ENCODE data around the gene RACGAP1. TPM values are rescaled to one million over a fixed set of nuclear protein-coding genes. Genes with fewer than 3 reads are reported as not detected.

Gene RACGAP1
- polyA plus RNA-seq, 4 donors, result 3.5 to 25.9 (median 14.4) TPM

DNA sequence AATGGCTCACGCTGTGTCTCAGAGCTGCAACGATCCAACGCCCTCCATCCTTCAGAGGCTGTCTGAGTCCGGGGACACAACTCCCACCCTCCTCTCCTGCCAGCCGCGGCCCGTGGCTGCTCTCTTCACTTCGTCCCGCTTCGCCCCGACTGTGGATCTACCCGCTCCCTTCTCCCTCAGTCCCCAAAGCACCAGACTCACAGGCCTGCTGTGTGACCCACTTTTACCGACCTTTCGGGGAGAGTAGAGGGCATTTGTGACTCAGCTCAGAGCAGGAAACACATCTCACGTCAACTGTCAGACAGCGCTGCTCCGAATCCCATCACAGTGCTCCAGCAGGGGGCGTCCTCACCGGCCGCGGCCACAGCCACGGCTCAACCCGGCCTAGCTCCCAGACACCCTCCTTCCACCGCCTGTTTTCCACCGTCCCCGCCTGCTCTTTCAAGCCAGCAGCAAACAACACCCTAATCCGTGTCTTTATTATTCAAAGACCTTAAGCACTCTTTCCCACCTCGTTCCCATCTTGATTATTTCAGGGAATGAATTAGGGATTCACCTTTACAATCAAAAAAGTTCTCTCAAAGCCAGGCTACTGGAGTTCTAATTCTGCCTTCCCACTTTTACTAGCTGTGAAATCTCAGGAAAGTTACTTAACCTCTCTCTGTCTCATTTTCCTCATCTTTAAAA is 79.8 kb downstream of the RACGAP1 start:
- Histone ChIP-seq H3K9me3 (ENCODE audit: control insufficient read depth in 2 of 2, insufficient read depth in 1 of 2, low read depth in 1 of 2, low read length in 1 of 2) (no peaks in the 10 kb centered on the region), H3K36me3 (ENCODE audit: control insufficient read depth in 3 of 3, insufficient read depth in 2 of 3, low read depth in 1 of 3, low read length in 3 of 3) (no peaks in the 10 kb centered on the region), H3K4me1 (ENCODE audit: control insufficient read depth in 3 of 3, insufficient read depth in 2 of 3, low read depth in 1 of 3, low read length in 2 of 3) (peaks cover 0 to 3% (median 0%) of the 10 kb centered on the region in 3 donors), H3K27me3 (ENCODE audit: control insufficient read depth in 3 of 3, insufficient read depth in 3 of 3, low read length in 3 of 3) (peaks cover 0 to 4% (median 0%) of the 10 kb centered on the region in 3 donors), H3K27ac (ENCODE audit: low read depth in 1 of 3, low read length in 2 of 3) (no peak overlapping the region), H3K4me3 (ENCODE audit: low read depth in 1 of 3, low read length in 3 of 3) (peak overlapping the region in 1 of 3 donors; percentile 22)
- peak; percentile 73 to 91 for DNase-seq
- FAIRE-seq, result no peak
- 6 to 16% (median 12%) methylated on average over 28 of the region's 28 CpGs for WGBS, 3 donors

DNA sequence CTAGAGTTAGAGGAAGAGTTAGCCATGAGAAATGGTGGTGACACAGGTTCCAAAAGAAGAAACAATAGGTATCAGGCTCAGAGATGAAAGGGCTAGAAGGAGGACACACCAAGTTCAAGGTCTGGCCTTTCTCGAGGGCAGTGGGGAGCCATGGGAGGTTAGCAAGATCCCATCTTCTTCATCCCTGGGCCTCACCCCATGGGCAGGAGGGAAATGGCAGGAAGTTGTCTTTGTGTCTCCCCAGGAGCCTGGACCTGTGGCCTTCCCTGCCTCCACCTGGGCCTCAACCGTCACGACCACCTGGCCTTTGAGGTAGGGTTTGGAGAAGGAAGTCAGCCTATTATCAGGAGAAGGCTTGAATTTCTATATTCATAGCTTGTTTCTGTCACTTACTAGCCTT is 80.6 kb downstream of the RACGAP1 start:
- 76 to 89% (median 83%) methylated on average over 3 of the region's 3 CpGs for WGBS, 3 donors
- FAIRE-seq (no peak), DNase-seq (no peak)
- H3K36me3 ChIP-seq (ENCODE audit: control insufficient read depth in 3 of 3, insufficient read depth in 2 of 3, low read depth in 1 of 3, low read length in 3 of 3), result no peaks in the 10 kb centered on the region
- H3K4me3 ChIP-seq (ENCODE audit: low read depth in 1 of 3, low read length in 3 of 3), result no peak overlapping the region
- H3K27me3 ChIP-seq (ENCODE audit: control insufficient read depth in 3 of 3, insufficient read depth in 3 of 3, low read length in 3 of 3), result peaks cover 0 to 4% (median 0%) of the 10 kb centered on the region in 3 donors
- no peak overlapping the region for H3K27ac ChIP-seq (ENCODE audit: low read depth in 1 of 3, low read length in 2 of 3)
- H3K9me3 ChIP-seq (ENCODE audit: control insufficient read depth in 2 of 2, insufficient read depth in 1 of 2, low read depth in 1 of 2, low read length in 1 of 2), result no peaks in the 10 kb centered on the region
- H3K4me1 ChIP-seq (ENCODE audit: control insufficient read depth in 3 of 3, insufficient read depth in 2 of 3, low read depth in 1 of 3, low read length in 2 of 3), result peaks cover 0 to 3% (median 0%) of the 10 kb centered on the region in 3 donors

- Histone ChIP-seq H3K36me3 (ENCODE audit: control insufficient read depth in 3 of 3, insufficient read depth in 2 of 3, low read depth in 1 of 3, low read length in 3 of 3) (no peaks in the 10 kb centered on the region), H3K27ac (ENCODE audit: low read depth in 1 of 3, low read length in 2 of 3) (no peak overlapping the region), H3K27me3 (ENCODE audit: control insufficient read depth in 3 of 3, insufficient read depth in 3 of 3, low read length in 3 of 3) (peaks cover 0 to 4% (median 0%) of the 10 kb centered on the region in 3 donors), H3K9me3 (ENCODE audit: control insufficient read depth in 2 of 2, insufficient read depth in 1 of 2, low read depth in 1 of 2, low read length in 1 of 2) (no peaks in the 10 kb centered on the region), H3K4me1 (ENCODE audit: control insufficient read depth in 3 of 3, insufficient read depth in 2 of 3, low read depth in 1 of 3, low read length in 2 of 3) (peaks cover 0 to 3% (median 0%) of the 10 kb centered on the region in 3 donors), H3K4me3 (ENCODE audit: low read depth in 1 of 3, low read length in 3 of 3) (no peak overlapping the region)
- DNase-seq (peak in 1 of 2 donors; percentile 58), FAIRE-seq (no peak)
- 58 to 80% (median 60%) methylated on average over 5 of the region's 5 CpGs for WGBS, 3 donors
Observed at GRCh38 chr12:49944046-49944445, 81.2 kb downstream of the RACGAP1 start.

DNA sequence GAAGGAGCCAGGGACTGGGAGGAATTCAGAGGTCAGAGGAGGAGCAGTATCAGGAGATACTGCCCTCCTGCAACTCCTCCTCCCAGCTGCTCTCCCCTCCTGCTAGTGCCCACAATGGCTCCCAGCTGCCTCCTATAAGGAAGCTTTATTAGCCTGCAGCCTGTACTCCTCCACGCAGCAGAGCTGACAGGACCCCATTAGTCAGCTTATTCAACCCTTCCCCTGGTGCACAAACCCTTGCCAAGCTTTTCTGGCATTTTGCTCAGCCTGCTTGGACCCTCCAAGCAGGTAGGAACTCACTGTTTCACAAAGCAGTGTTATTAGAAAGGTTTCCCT is 81.7 kb downstream of the RACGAP1 start:
- 92 to 94% (median 92%) methylated on average over 1 of the region's 1 CpG for WGBS, 3 donors
- FAIRE-seq (no peak), DNase-seq (no peak)
- no peaks in the 10 kb centered on the region for H3K9me3 ChIP-seq (ENCODE audit: control insufficient read depth in 2 of 2, insufficient read depth in 1 of 2, low read depth in 1 of 2, low read length in 1 of 2)
- no peaks in the 10 kb centered on the region for H3K36me3 ChIP-seq (ENCODE audit: control insufficient read depth in 3 of 3, insufficient read depth in 2 of 3, low read depth in 1 of 3, low read length in 3 of 3)
- no peak overlapping the region for H3K27ac ChIP-seq (ENCODE audit: low read depth in 1 of 3, low read length in 2 of 3)
- H3K4me1 ChIP-seq (ENCODE audit: control insufficient read depth in 3 of 3, insufficient read depth in 2 of 3, low read depth in 1 of 3, low read length in 2 of 3), result peaks cover 0 to 3% (median 0%) of the 10 kb centered on the region in 3 donors
- no peak overlapping the region for H3K4me3 ChIP-seq (ENCODE audit: low read depth in 1 of 3, low read length in 3 of 3)
- H3K27me3 ChIP-seq (ENCODE audit: control insufficient read depth in 3 of 3, insufficient read depth in 3 of 3, low read length in 3 of 3), result peaks cover 0 to 4% (median 0%) of the 10 kb centered on the region in 3 donors

DNA sequence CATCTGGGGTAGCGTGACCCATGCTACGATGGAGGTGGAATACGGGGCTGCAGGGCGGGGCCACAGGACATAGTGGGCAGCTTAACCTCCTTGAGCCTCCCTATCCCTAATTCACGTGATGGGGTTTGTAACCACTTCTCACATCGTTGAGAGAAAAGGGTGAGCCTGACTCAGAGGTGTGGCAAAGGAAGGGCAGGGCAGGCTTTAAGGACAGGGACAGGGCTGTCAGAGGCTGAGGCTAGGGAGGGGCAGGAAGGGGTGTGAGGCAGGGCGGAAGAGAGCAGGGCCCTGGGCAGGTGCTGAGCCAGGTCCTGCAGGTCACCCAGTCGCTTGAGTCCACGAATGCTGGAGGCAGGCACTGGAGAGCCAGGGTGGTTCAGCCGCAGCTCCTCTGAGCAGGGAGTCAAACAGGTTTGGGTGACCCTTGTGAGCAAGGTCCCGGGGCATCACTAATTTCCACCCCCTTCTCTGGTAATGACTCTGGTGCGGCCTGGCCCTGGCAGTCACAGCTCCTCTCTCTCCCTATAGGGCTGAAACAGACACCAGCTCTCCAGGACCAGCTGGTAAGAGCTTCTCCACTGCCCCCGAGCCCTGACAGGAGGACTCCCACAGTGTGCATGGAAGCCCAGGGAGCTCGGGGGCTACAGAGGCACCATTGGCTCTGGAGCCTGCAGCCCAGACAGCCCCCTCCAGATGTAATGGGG is 82.2 kb downstream of the RACGAP1 start:
- peaks cover 0 to 4% (median 0%) of the 10 kb centered on the region in 3 donors for H3K27me3 ChIP-seq (ENCODE audit: control insufficient read depth in 3 of 3, insufficient read depth in 3 of 3, low read length in 3 of 3)
- no peaks in the 10 kb centered on the region for H3K36me3 ChIP-seq (ENCODE audit: control insufficient read depth in 3 of 3, insufficient read depth in 2 of 3, low read depth in 1 of 3, low read length in 3 of 3)
- H3K9me3 ChIP-seq (ENCODE audit: control insufficient read depth in 2 of 2, insufficient read depth in 1 of 2, low read depth in 1 of 2, low read length in 1 of 2), result no peaks in the 10 kb centered on the region
- peaks cover 0 to 3% (median 0%) of the 10 kb centered on the region in 3 donors for H3K4me1 ChIP-seq (ENCODE audit: control insufficient read depth in 3 of 3, insufficient read depth in 2 of 3, low read depth in 1 of 3, low read length in 2 of 3)
- FAIRE-seq, result no peak
- WGBS, 3 donors, result 55 to 73% (median 70%) methylated on average over 13 to 14 of the region's 14 CpGs
- H3K27ac ChIP-seq (ENCODE audit: low read depth in 1 of 3, low read length in 2 of 3), result no peak overlapping the region
- no peak overlapping the region for H3K4me3 ChIP-seq (ENCODE audit: low read depth in 1 of 3, low read length in 3 of 3)
- no peak for DNase-seq

- Histone ChIP-seq H3K4me3 (ENCODE audit: low read depth in 1 of 3, low read length in 3 of 3) (no peak overlapping the region), H3K27ac (ENCODE audit: low read depth in 1 of 3, low read length in 2 of 3) (no peak overlapping the region), H3K27me3 (ENCODE audit: control insufficient read depth in 3 of 3, insufficient read depth in 3 of 3, low read length in 3 of 3) (peaks cover 0 to 4% (median 0%) of the 10 kb centered on the region in 3 donors), H3K4me1 (ENCODE audit: control insufficient read depth in 3 of 3, insufficient read depth in 2 of 3, low read depth in 1 of 3, low read length in 2 of 3) (peaks cover 0 to 3% (median 0%) of the 10 kb centered on the region in 3 donors), H3K36me3 (ENCODE audit: control insufficient read depth in 3 of 3, insufficient read depth in 2 of 3, low read depth in 1 of 3, low read length in 3 of 3) (no peaks in the 10 kb centered on the region), H3K9me3 (ENCODE audit: control insufficient read depth in 2 of 2, insufficient read depth in 1 of 2, low read depth in 1 of 2, low read length in 1 of 2) (no peaks in the 10 kb centered on the region)
- FAIRE-seq (no peak), DNase-seq (no peak)
- 93 to 96% (median 95%) methylated on average over 3 of the region's 3 CpGs for WGBS, 3 donors
Observed at GRCh38 chr12:49942512-49942893, 82.8 kb downstream of the RACGAP1 start.

DNA sequence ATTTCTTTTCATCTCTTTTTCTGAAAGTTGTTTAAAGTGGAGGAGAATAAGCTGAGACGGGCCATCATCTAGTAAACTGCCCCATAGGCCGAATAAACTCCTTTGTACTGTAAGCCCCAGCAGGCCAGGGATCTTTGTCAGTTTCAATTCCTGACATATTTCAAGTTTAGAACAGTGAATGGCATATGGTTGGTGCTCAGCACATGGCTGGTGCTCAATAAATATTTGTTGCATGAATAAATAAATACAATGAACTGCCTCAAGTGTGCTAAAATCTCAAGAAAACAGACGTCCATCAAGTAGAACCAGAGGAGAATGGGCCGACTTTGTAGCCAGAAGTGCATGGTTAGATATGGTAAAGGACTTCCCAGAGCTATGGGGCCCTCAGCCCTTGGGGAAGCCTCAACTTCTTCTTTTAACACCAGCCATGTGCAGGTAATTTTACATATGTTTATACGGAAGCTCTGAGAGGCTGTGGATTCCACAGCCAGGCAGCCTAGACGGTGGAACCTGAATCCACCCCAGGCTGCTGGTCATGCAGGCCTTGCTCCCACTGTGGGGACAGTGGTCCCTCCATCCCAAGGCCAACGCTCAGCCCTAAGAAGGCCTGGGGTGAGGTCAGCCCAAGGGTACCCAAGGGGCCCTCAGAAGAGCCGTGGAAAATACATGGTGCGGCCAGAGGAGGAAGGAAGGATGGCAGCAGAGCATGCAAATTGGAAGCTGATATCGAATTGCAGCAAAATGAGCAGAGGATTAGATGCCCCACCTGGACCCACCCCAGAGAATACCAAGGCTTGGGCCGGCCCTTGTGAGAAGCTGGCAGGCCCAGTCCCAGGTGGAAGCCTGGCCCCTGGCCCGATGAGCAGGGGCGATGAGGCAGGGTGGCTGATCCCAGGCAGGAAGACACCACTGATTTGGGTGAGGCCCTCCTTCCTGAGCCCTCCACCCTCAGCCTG is 83.5 kb downstream of the RACGAP1 start:
- 85 to 91% (median 89%) methylated on average over 13 of the region's 13 CpGs for WGBS, 3 donors
- peaks cover 0 to 3% (median 0%) of the 10 kb centered on the region in 3 donors for H3K4me1 ChIP-seq (ENCODE audit: control insufficient read depth in 3 of 3, insufficient read depth in 2 of 3, low read depth in 1 of 3, low read length in 2 of 3)
- no peaks in the 10 kb centered on the region for H3K9me3 ChIP-seq (ENCODE audit: control insufficient read depth in 2 of 2, insufficient read depth in 1 of 2, low read depth in 1 of 2, low read length in 1 of 2)
- peaks cover 0 to 4% (median 0%) of the 10 kb centered on the region in 3 donors for H3K27me3 ChIP-seq (ENCODE audit: control insufficient read depth in 3 of 3, insufficient read depth in 3 of 3, low read length in 3 of 3)
- no peaks in the 10 kb centered on the region for H3K36me3 ChIP-seq (ENCODE audit: control insufficient read depth in 3 of 3, insufficient read depth in 2 of 3, low read depth in 1 of 3, low read length in 3 of 3)
- FAIRE-seq (no peak), DNase-seq (no peak)
- H3K27ac ChIP-seq (ENCODE audit: low read depth in 1 of 3, low read length in 2 of 3), result no peak overlapping the region
- no peak overlapping the region for H3K4me3 ChIP-seq (ENCODE audit: low read depth in 1 of 3, low read length in 3 of 3)

DNA sequence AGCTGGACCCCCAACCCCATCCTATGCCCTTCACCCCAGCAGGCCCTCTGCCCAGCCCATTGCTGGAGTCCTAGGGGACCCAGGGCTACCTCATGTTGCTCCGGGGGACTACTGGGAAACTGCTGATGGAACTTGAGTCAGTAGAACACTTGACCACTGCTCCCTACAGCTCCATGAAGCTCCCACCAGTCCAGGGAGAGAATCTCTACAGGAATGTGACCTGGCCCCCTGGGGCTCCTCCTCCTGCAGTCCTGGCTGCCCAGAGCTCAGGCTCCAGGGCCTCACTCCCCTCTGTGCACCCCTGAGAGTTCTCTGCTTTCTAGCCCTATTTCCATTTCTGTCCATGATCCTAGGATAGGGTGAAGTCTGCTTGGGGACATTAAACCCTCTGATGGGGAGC is 85.6 kb downstream of the RACGAP1 start:
- DNase-seq (no peak), FAIRE-seq (no peak)
- no peak overlapping the region for H3K4me3 ChIP-seq (ENCODE audit: low read depth in 1 of 3, low read length in 3 of 3)
- no peaks in the 10 kb centered on the region for H3K36me3 ChIP-seq (ENCODE audit: control insufficient read depth in 3 of 3, insufficient read depth in 2 of 3, low read depth in 1 of 3, low read length in 3 of 3)
- no peak overlapping the region for H3K27ac ChIP-seq (ENCODE audit: low read depth in 1 of 3, low read length in 2 of 3)
- WGBS, 3 donors, result 92 to 100% (median 100%) methylated on average over 1 of the region's 1 CpG
- H3K4me1 ChIP-seq (ENCODE audit: control insufficient read depth in 3 of 3, insufficient read depth in 2 of 3, low read depth in 1 of 3, low read length in 2 of 3), result no peaks in the 10 kb centered on the region
- H3K9me3 ChIP-seq (ENCODE audit: control insufficient read depth in 2 of 2, insufficient read depth in 1 of 2, low read depth in 1 of 2, low read length in 1 of 2), result no peaks in the 10 kb centered on the region
- peaks cover 0 to 2% (median 0%) of the 10 kb centered on the region in 3 donors for H3K27me3 ChIP-seq (ENCODE audit: control insufficient read depth in 3 of 3, insufficient read depth in 3 of 3, low read length in 3 of 3)

All from small intestine (tissue), 7 donors.